Testis (tissue), 3 donors: ENCODE data around the gene RNF227. TPM values are rescaled to one million over a fixed set of nuclear protein-coding genes. Genes with fewer than 3 reads are reported as not detected.

Source experiments
- DNase-seq: peaks from one replicate; pipeline ENCODE4 v3.0.0-alpha.2; 2019
- H3K27ac ChIP-seq, 2 donors: fragments of 200-600 bp; sonication (generic); one replicate each; pipeline ENCODE4 v1.5.1; 2019
- H3K27me3 ChIP-seq: fragments of 200-600 bp; sonication (generic); one replicate; pipeline ENCODE4 v1.5.1; 2019
- H3K36me3 ChIP-seq: fragments of 200-600 bp; sonication (generic); one replicate; pipeline ENCODE4 v1.5.1; 2017; ENCODE audit warnings: low read depth; ENCODE audit errors: missing control alignments
- H3K4me1 ChIP-seq: fragments of 200-600 bp; sonication (generic); one replicate; pipeline ENCODE4 v1.5.1; 2019
- H3K4me3 ChIP-seq, 2 donors: fragments of 200-600 bp; sonication (generic); one replicate each; pipeline ENCODE4 v1.5.1; 2017 to 2019
- H3K9me3 ChIP-seq: fragments of 200-600 bp; sonication (generic); one replicate; pipeline ENCODE4 v1.5.1; 2017
- CTCF ChIP-seq, 3 experiments: fragments of 450-650 bp in 2 of 3; fragments of 200-600 bp in 1 of 3; sonication (generic) in 1 of 3; IDR thresholded peaks; one replicate each; pipeline ENCODE4 v1.5.1; 2016 to 2019; ENCODE audit warnings: antibody characterized with exemption in 3 of 3, mild to moderate bottlenecking in 2 of 3, moderate library complexity in 1 of 3
- POLR2A ChIP-seq: fragments of 450-650 bp; IDR thresholded peaks from one replicate; pipeline ENCODE4 v1.6.1; 2017; ENCODE audit warnings: antibody characterized with exemption, mild to moderate bottlenecking, moderate library complexity
- WGBS, 2 donors: methylation state at CpG; one replicate each; pipeline ENCODE4 v1.1.5; 2018; 5-methylcytosine and 5-hydroxymethylcytosine counted together
- intact Hi-C: fragments of 100-400 bp; cut with DNase I; formaldehyde crosslinking; loops from one replicate; pipeline ENCODE4 v1.15.1; 2023; ENCODE audit warnings: low total_unique reads
- polyA plus RNA-seq: library from polyadenylated mRNA; stranded (reverse); fragments of 350-450 nt; fragmentation: Illumina TruSeq; extraction: RNeasy Lipid Tissue Mini Kit (QIAGEN cat#74804); gene quantifications from one replicate; pipeline ENCODE4 v1.2.3, GENCODE V29; 2014; ENCODE audit warnings: low read depth, low replicate concordance; ENCODE audit not compliant: insufficient read depth
- total RNA-seq, 2 donors: library from RNA; depleted of rRNA; stranded (reverse); fragments of >200 nt; gene quantifications; one replicate each; pipeline ENCODE4 v1.2.3, GENCODE V29; 2016

RNF227 gene
- total and polyA plus RNA-seq, 3 donors from 2014 or later = 6.5 to 27.9 (median 16.2) TPM

GRCh38 chr17:7903154-7904103 is 12.7 kb downstream of the RNF227 start:
- Histone ChIP-seq H3K9me3 (no peaks in the 10 kb centered on the region), H3K27me3 (no peaks in the 10 kb centered on the region), H3K4me3 (no peak overlapping the region), H3K27ac (no peak overlapping the region), H3K4me1 (no peaks in the 10 kb centered on the region), H3K36me3 (no peaks in the 10 kb centered on the region)
- TF ChIP-seq POLR2A (no peak), CTCF (IDR thresholded peaks at IDR 0.05) (no peak)
- intact Hi-C loops = no loop called here
- 82 to 87% methylated on average over 22 of the region's 22 CpGs for WGBS, 2 donors
- DNase-seq = no peak

DNA sequence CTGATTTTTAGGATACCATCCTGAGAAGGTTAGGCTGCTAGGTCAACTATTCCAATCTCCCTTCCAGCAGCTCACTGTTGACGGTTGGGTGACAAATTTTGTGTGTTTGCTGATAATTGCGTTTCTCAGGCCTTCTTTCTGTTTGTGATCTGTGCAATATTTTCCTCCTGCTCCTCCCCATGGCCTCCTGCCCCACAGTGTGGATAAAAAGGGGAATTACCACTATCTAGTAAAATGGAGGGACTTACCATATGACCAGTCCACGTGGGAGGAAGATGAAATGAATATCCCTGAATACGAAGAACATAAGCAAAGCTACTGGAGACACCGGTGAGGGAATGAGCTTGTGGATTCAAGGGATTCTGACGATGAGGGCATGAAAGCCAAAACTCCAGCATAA is 18.3 kb downstream of the RNF227 start:
- H3K9me3 ChIP-seq = no peaks in the 10 kb centered on the region
- H3K4me1 ChIP-seq = peaks cover 3% of the 10 kb centered on the region
- TF ChIP-seq POLR2A (no peak), CTCF (IDR thresholded peaks at IDR 0.05) (peak; percentile 34 to 71 (median 71))
- no peak overlapping the region for H3K27ac ChIP-seq
- WGBS, 2 donors = 45 to 57% methylated on average over 6 of the region's 6 CpGs
- no peaks in the 10 kb centered on the region for H3K27me3 ChIP-seq
- no peak for DNase-seq
- intact Hi-C loops = no loop called here
- no peak overlapping the region for H3K4me3 ChIP-seq
- no peaks in the 10 kb centered on the region for H3K36me3 ChIP-seq

GRCh38 chr17:7897090-7897489 is 19.0 kb downstream of the RNF227 start:
- WGBS, 2 donors = 91% methylated on average over 13 of the region's 13 CpGs
- Histone ChIP-seq H3K27ac (no peak overlapping the region), H3K27me3 (no peaks in the 10 kb centered on the region), H3K9me3 (no peaks in the 10 kb centered on the region), H3K36me3 (no peaks in the 10 kb centered on the region), H3K4me3 (no peak overlapping the region), H3K4me1 (peaks cover 3% of the 10 kb centered on the region)
- no peak for TF ChIP-seq CTCF (IDR thresholded peaks at IDR 0.05)
- no peak for TF ChIP-seq POLR2A
- intact Hi-C loops = no loop called here
- no peak for DNase-seq

DNA sequence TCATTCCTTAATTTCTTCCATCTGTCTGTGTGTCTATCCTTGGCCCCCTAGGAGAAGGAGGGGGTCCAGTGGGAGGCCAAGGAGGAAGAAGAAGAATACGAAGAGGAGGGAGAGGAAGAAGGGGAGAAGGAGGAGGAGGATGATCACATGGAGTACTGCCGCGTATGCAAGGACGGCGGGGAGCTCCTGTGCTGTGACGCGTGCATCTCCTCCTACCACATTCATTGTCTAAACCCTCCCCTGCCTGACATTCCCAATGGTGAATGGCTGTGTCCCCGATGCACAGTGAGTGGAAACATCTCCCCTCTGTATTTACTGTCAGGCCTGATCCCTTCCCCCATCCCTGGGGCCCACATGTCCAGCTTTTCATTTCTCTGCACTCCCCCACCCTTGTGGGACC is 21.2 kb downstream of the RNF227 start:
- H3K4me3 ChIP-seq = no peak overlapping the region
- peaks cover 4% of the 10 kb centered on the region for H3K4me1 ChIP-seq
- TF ChIP-seq POLR2A (no peak), CTCF (IDR thresholded peaks at IDR 0.05) (no peak)
- WGBS, 2 donors = 80 to 92% methylated on average over 8 of the region's 8 CpGs
- no peak for DNase-seq
- no peaks in the 10 kb centered on the region for H3K27me3 ChIP-seq
- H3K27ac ChIP-seq = no peak overlapping the region
- intact Hi-C loops = no loop called here
- no peaks in the 10 kb centered on the region for H3K9me3 ChIP-seq
- no peaks in the 10 kb centered on the region for H3K36me3 ChIP-seq
